ENCODE data around the gene MYH11.
A peak's percentile ranks its signal among the peaks of the same experiment; 100 is the strongest.
"Not testable (repeated sequence)": the region's sequence is repeated elsewhere in the genome, so short reads cannot be mapped to it uniquely, and the experiment has no call there.

Gene MYH11

GRCh38 chr16:15854906-15855703 lies 1.7 kb downstream of the MYH11 start:
- Histone ChIP-seq H3K4me3 (ENCODE audit: low read depth in 1 of 2, low read length in 2 of 2) (peak overlapping the region; percentile 45 to 61), H3K36me3 (ENCODE audit: control insufficient read depth in 1 of 2, insufficient read depth in 2 of 2, low read length in 2 of 2) (no peaks in the 10 kb centered on the region)

GRCh38 chr16:15854061-15854460 lies 2.8 kb downstream of the MYH11 start:
- peak overlapping the region; percentile 45 to 61 for H3K4me3 ChIP-seq (ENCODE audit: low read depth in 1 of 2, low read length in 2 of 2)
- H3K4me1 ChIP-seq (ENCODE audit: control insufficient read depth in 1 of 2, insufficient read depth in 2 of 2, low read length in 2 of 2): peaks cover 0 to 14% of the 10 kb centered on the region in 2 donors
- peak overlapping the region; percentile 82 for H3K27ac ChIP-seq (ENCODE audit: low read length)
- no peaks in the 10 kb centered on the region for H3K36me3 ChIP-seq (ENCODE audit: control insufficient read depth in 1 of 2, insufficient read depth in 2 of 2, low read length in 2 of 2)
- H3K9me3 ChIP-seq (ENCODE audit: control insufficient read depth in 1 of 2, low read length in 2 of 2): no peaks in the 10 kb centered on the region
- no peaks in the 10 kb centered on the region for H3K27me3 ChIP-seq (ENCODE audit: low read depth, low read length)

More at GRCh38 chr16:15854906-15855703, 1.7 kb downstream of the MYH11 start:
- Histone ChIP-seq H3K4me1 (ENCODE audit: control insufficient read depth in 1 of 2, insufficient read depth in 2 of 2, low read length in 2 of 2) (peaks cover 0 to 14% of the 10 kb centered on the region in 2 donors), H3K27me3 (ENCODE audit: low read depth, low read length) (no peaks in the 10 kb centered on the region), H3K9me3 (ENCODE audit: control insufficient read depth in 1 of 2, low read length in 2 of 2) (no peaks in the 10 kb centered on the region), H3K27ac (ENCODE audit: low read length) (peak overlapping the region; percentile 82)

- no peaks in the 10 kb centered on the region for H3K36me3 ChIP-seq (ENCODE audit: control insufficient read depth in 1 of 2, insufficient read depth in 2 of 2, low read length in 2 of 2)
- no peaks in the 10 kb centered on the region for H3K9me3 ChIP-seq (ENCODE audit: control insufficient read depth in 1 of 2, low read length in 2 of 2)
- no peaks in the 10 kb centered on the region for H3K27me3 ChIP-seq (ENCODE audit: low read depth, low read length)
- peak overlapping the region; percentile 45 to 61 for H3K4me3 ChIP-seq (ENCODE audit: low read depth in 1 of 2, low read length in 2 of 2)
- peaks cover 0 to 14% of the 10 kb centered on the region in 2 donors for H3K4me1 ChIP-seq (ENCODE audit: control insufficient read depth in 1 of 2, insufficient read depth in 2 of 2, low read length in 2 of 2)
- peak overlapping the region; percentile 82 for H3K27ac ChIP-seq (ENCODE audit: low read length)
Observed at GRCh38 chr16:15853021-15853420, 3.8 kb downstream of the MYH11 start.

GRCh38 chr16:15850555-15850954 lies 6.3 kb downstream of the MYH11 start:
- H3K36me3 ChIP-seq (ENCODE audit: control insufficient read depth in 1 of 2, insufficient read depth in 2 of 2, low read length in 2 of 2); H3K27ac ChIP-seq (ENCODE audit: low read length); H3K27me3 ChIP-seq (ENCODE audit: low read depth, low read length); H3K9me3 ChIP-seq (ENCODE audit: control insufficient read depth in 1 of 2, low read length in 2 of 2): not testable (repeated sequence)
- Histone ChIP-seq H3K4me1 (ENCODE audit: control insufficient read depth in 1 of 2, insufficient read depth in 2 of 2, low read length in 2 of 2) (peaks cover 0 to 12% of the 10 kb centered on the region in 2 donors), H3K4me3 (ENCODE audit: low read depth in 1 of 2, low read length in 2 of 2) (peak overlapping the region in 1 of 2 donors; percentile 61)

- Histone ChIP-seq H3K4me3 (ENCODE audit: low read depth in 1 of 2, low read length in 2 of 2) (peak overlapping the region in 1 of 2 donors; percentile 61), H3K36me3 (ENCODE audit: control insufficient read depth in 1 of 2, insufficient read depth in 2 of 2, low read length in 2 of 2) (no peaks in the 10 kb centered on the region), H3K27me3 (ENCODE audit: low read depth, low read length) (no peaks in the 10 kb centered on the region), H3K9me3 (ENCODE audit: control insufficient read depth in 1 of 2, low read length in 2 of 2) (no peaks in the 10 kb centered on the region), H3K27ac (ENCODE audit: low read length) (no peak overlapping the region), H3K4me1 (ENCODE audit: control insufficient read depth in 1 of 2, insufficient read depth in 2 of 2, low read length in 2 of 2) (peaks cover 0 to 12% of the 10 kb centered on the region in 2 donors)
Observed at GRCh38 chr16:15849209-15849981, 7.4 kb downstream of the MYH11 start.

- H3K4me3 ChIP-seq (ENCODE audit: low read depth in 1 of 2, low read length in 2 of 2): peak overlapping the region in 1 of 2 donors; percentile 36
- no peak overlapping the region for H3K27ac ChIP-seq (ENCODE audit: low read length)
- H3K9me3 ChIP-seq (ENCODE audit: control insufficient read depth in 1 of 2, low read length in 2 of 2): no peaks in the 10 kb centered on the region
- no peaks in the 10 kb centered on the region for H3K36me3 ChIP-seq (ENCODE audit: control insufficient read depth in 1 of 2, insufficient read depth in 2 of 2, low read length in 2 of 2)
- peaks cover 0 to 12% of the 10 kb centered on the region in 2 donors for H3K4me1 ChIP-seq (ENCODE audit: control insufficient read depth in 1 of 2, insufficient read depth in 2 of 2, low read length in 2 of 2)
- H3K27me3 ChIP-seq (ENCODE audit: low read depth, low read length): no peaks in the 10 kb centered on the region
Observed at GRCh38 chr16:15847611-15848175, 9.1 kb downstream of the MYH11 start.

GRCh38 chr16:15846510-15846909 lies 10.3 kb downstream of the MYH11 start:
- Histone ChIP-seq H3K27ac (ENCODE audit: low read length) (no peak overlapping the region), H3K9me3 (ENCODE audit: control insufficient read depth in 1 of 2, low read length in 2 of 2) (no peaks in the 10 kb centered on the region), H3K4me3 (ENCODE audit: low read depth in 1 of 2, low read length in 2 of 2) (peak overlapping the region in 1 of 2 donors; percentile 36), H3K27me3 (ENCODE audit: low read depth, low read length) (no peaks in the 10 kb centered on the region), H3K4me1 (ENCODE audit: control insufficient read depth in 1 of 2, insufficient read depth in 2 of 2, low read length in 2 of 2) (peaks cover 0 to 23% of the 10 kb centered on the region in 2 donors), H3K36me3 (ENCODE audit: control insufficient read depth in 1 of 2, insufficient read depth in 2 of 2, low read length in 2 of 2) (no peaks in the 10 kb centered on the region)

- H3K4me3 ChIP-seq (ENCODE audit: low read depth in 1 of 2, low read length in 2 of 2): no peak overlapping the region
- no peak overlapping the region for H3K27ac ChIP-seq (ENCODE audit: low read length)
- no peaks in the 10 kb centered on the region for H3K9me3 ChIP-seq (ENCODE audit: control insufficient read depth in 1 of 2, low read length in 2 of 2)
- H3K27me3 ChIP-seq (ENCODE audit: low read depth, low read length): no peaks in the 10 kb centered on the region
- H3K36me3 ChIP-seq (ENCODE audit: control insufficient read depth in 1 of 2, insufficient read depth in 2 of 2, low read length in 2 of 2): no peaks in the 10 kb centered on the region
- peaks cover 0 to 39% of the 10 kb centered on the region in 2 donors for H3K4me1 ChIP-seq (ENCODE audit: control insufficient read depth in 1 of 2, insufficient read depth in 2 of 2, low read length in 2 of 2)
Observed at GRCh38 chr16:15843635-15844279, 13.1 kb downstream of the MYH11 start.

GRCh38 chr16:15839204-15839603 lies 17.6 kb downstream of the MYH11 start:
- Histone ChIP-seq H3K4me3 (ENCODE audit: low read depth in 1 of 2, low read length in 2 of 2) (peak overlapping the region in 1 of 2 donors; percentile 35), H3K4me1 (ENCODE audit: control insufficient read depth in 1 of 2, insufficient read depth in 2 of 2, low read length in 2 of 2) (peaks cover 0 to 47% of the 10 kb centered on the region in 2 donors)
- H3K36me3 ChIP-seq (ENCODE audit: control insufficient read depth in 1 of 2, insufficient read depth in 2 of 2, low read length in 2 of 2); H3K27ac ChIP-seq (ENCODE audit: low read length); H3K9me3 ChIP-seq (ENCODE audit: control insufficient read depth in 1 of 2, low read length in 2 of 2); H3K27me3 ChIP-seq (ENCODE audit: low read depth, low read length): not testable (repeated sequence)

- peaks cover 0 to 6% of the 10 kb centered on the region in 2 donors for H3K36me3 ChIP-seq (ENCODE audit: control insufficient read depth in 1 of 2, insufficient read depth in 2 of 2, low read length in 2 of 2)
- H3K27ac ChIP-seq (ENCODE audit: low read length): no peak overlapping the region
- peak overlapping the region in 1 of 2 donors; percentile 47 for H3K4me3 ChIP-seq (ENCODE audit: low read depth in 1 of 2, low read length in 2 of 2)
- H3K27me3 ChIP-seq (ENCODE audit: low read depth, low read length): no peaks in the 10 kb centered on the region
- peaks cover 0 to 57% of the 10 kb centered on the region in 2 donors for H3K4me1 ChIP-seq (ENCODE audit: control insufficient read depth in 1 of 2, insufficient read depth in 2 of 2, low read length in 2 of 2)
- H3K9me3 ChIP-seq (ENCODE audit: control insufficient read depth in 1 of 2, low read length in 2 of 2): no peaks in the 10 kb centered on the region
Observed at GRCh38 chr16:15837761-15838160, 19.1 kb downstream of the MYH11 start.

Data from muscle layer of duodenum (tissue), 2 donors.